ENCODE results near the gene DBT.

- TF ChIP-seq NFYB (IDR thresholded peaks at IDR 0.05; ENCODE audit: insufficient read depth, low read depth, low read length) = no peak
- no peak for TF ChIP-seq SMAD5 (IDR thresholded peaks at IDR 0.05; ENCODE audit: low read depth)
- TF ChIP-seq SP1 (IDR thresholded peaks at IDR 0.05; ENCODE audit: low read depth, low read length) = no peak
- TF ChIP-seq EZH2 (IDR thresholded peaks at IDR 0.05; ENCODE audit: borderline replicate concordance, control insufficient read depth, low read depth, low read length) = no peak
- no peak for TF ChIP-seq CEBPB (IDR thresholded peaks at IDR 0.05; ENCODE audit: borderline replicate concordance in 1 of 2, low read depth in 2 of 2, low read length in 2 of 2)
- no peak for TF ChIP-seq POLR2A (IDR thresholded peaks at IDR 0.05; ENCODE audit: low read depth, low read length)
- TF ChIP-seq MAX (IDR thresholded peaks at IDR 0.05; ENCODE audit: low read depth, low read length) = no peak
- TF ChIP-seq, protein P1, sequence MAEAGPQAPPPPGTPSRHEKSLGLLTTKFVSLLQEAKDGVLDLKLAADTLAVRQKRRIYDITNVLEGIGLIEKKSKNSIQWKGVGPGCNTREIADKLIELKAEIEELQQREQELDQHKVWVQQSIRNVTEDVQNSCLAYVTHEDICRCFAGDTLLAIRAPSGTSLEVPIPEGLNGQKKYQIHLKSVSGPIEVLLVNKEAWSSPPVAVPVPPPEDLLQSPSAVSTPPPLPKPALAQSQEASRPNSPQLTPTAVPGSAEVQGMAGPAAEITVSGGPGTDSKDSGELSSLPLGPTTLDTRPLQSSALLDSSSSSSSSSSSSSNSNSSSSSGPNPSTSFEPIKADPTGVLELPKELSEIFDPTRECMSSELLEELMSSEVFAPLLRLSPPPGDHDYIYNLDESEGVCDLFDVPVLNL (IDR thresholded peaks at IDR 0.05; ENCODE audit: low read depth, low read length) = no peak
- TF ChIP-seq MXI1 (IDR thresholded peaks at IDR 0.05; ENCODE audit: low read depth, low read length) = no peak
- TF ChIP-seq RCOR1 (conservative IDR thresholded peaks at IDR 0.05; ENCODE audit: low read depth, low read length) = no peak
- TF ChIP-seq, protein P2, sequence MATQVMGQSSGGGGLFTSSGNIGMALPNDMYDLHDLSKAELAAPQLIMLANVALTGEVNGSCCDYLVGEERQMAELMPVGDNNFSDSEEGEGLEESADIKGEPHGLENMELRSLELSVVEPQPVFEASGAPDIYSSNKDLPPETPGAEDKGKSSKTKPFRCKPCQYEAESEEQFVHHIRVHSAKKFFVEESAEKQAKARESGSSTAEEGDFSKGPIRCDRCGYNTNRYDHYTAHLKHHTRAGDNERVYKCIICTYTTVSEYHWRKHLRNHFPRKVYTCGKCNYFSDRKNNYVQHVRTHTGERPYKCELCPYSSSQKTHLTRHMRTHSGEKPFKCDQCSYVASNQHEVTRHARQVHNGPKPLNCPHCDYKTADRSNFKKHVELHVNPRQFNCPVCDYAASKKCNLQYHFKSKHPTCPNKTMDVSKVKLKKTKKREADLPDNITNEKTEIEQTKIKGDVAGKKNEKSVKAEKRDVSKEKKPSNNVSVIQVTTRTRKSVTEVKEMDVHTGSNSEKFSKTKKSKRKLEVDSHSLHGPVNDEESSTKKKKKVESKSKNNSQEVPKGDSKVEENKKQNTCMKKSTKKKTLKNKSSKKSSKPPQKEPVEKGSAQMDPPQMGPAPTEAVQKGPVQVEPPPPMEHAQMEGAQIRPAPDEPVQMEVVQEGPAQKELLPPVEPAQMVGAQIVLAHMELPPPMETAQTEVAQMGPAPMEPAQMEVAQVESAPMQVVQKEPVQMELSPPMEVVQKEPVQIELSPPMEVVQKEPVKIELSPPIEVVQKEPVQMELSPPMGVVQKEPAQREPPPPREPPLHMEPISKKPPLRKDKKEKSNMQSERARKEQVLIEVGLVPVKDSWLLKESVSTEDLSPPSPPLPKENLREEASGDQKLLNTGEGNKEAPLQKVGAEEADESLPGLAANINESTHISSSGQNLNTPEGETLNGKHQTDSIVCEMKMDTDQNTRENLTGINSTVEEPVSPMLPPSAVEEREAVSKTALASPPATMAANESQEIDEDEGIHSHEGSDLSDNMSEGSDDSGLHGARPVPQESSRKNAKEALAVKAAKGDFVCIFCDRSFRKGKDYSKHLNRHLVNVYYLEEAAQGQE (IDR thresholded peaks at IDR 0.05; ENCODE audit: low read depth, low read length) = no peak
- TF ChIP-seq ZNF687 (IDR thresholded peaks at IDR 0.05) = no peak
- no peak for TF ChIP-seq GABPA (IDR thresholded peaks at IDR 0.05; ENCODE audit: low read depth)
Measured at GRCh38 chr1:100230765-100231164, 18.9 kb downstream of the DBT start.
